Measurements from ENCODE around the gene APIP.

The APIP gene

DNA sequence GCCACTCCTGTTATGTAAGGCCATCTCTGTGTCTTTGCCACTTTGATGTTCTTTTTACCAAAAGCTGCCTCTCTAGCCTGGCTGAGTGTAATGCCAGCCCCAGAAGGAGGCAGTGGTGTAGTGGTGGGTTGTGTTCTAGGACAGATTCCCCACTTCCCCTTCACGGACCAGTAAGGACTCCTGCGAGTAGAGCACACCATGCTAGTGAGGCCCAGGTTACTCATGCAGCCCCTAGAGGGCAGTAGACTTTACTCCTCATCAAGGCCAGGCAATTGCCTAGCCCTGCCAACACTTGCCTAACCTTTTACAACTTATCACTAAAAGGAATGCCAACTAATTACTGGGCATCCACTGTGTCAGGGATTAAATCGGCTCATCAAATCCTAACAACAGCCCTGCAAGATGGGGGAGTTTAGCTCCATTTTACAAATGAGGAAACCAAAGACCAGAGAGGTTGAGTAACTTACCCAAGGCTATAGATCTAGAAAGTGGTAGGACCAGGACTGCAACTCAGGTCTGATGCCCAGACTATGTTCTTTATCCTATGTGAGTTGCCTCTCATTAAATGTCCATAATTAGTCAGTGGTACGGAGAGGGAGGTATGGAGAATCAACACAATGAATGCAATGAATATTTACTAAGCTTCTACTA, 75.3 kb downstream of the APIP start:
- DNase-seq (ENCODE audit: low spot score), result peak; percentile 12

GRCh38 chr11:34839969-34840368, 76.2 kb downstream of the APIP start:
- DNase-seq (ENCODE audit: low spot score), result no peak

DNA sequence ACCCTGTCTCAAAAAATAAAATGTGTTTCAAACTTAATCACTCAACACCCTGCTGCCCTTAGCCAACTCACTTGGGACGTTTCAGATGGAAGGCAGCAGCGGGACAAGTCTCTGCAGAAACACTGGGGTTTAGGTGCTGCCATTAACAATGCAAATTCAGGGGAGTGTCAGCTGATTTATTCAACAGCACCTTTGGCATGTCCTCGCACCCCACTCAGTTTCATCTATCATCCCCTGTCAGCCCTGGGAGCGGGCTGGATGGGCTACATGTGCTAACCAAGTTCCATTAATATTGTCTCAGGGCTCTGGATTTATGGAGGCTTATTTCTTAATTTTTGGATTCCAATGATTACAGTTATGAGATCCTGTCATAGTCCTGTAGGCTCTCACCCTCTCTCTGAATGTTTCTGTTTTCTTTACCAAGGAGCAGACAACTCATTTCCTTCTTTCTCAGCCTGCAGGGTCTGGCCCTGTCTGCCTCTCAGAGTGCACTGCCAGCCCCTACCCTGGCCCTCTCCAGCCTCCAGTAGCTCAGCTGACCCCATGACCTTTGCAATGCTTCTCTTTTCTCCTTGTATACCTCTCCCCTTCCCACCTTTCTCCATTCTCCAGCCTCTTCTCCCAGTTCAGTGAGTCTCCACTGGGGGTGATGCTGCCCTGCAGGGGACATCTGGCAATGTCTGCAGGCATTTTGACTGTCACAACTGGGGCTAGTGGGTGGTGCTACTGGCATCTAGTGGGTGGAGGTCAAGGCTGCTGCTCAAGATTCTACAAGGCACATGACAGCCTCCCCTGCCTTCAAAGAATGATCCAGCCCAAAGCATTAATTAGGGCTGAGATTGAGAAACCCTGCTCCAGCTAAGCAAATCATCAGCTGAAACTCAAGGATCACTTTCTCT, 79.0 kb downstream of the APIP start:
- no peak for DNase-seq (ENCODE audit: low spot score)

GRCh38 chr11:34833602-34834001, 82.6 kb downstream of the APIP start:
- no peak for DNase-seq (ENCODE audit: low spot score)
